Spleen (tissue), 7 donors: ENCODE results near the gene CHPF.

Source experiments
- CTCF ChIP-seq, 11 experiments: fragments of 200-600 bp in 7 of 11; fragments of 450-650 bp in 4 of 11; sonication (generic) in 4 of 11; IDR thresholded peaks in 8 of 11; conservative IDR thresholded peaks in 3 of 11; 1 replicate in 7 of 11; 2 replicates in 4 of 11; pipeline versions ENCODE4 v1.4.0 to v1.8.0; 2016 to 2021; ENCODE audit warnings: antibody characterized with exemption in 11 of 11, inconsistent platforms in 4 of 11, mild to moderate bottlenecking in 1 of 11
- POLR2AphosphoS5 ChIP-seq, 3 donors: sonication (generic); formaldehyde crosslinking; IDR thresholded peaks; one replicate each; pipeline ENCODE4 v1.5.1; 2017; ENCODE audit warnings: antibody characterized with exemption in 3 of 3
- donor health status: DM: no; HTN: no; CAD: no; lungs with moderate emphysema.
- donor health status: DM: no; HTN: no; CAD: no.
- donor health status: DM: no; HTN: no; CAD: no.

GRCh38 chr2:219563271-219563928 is 19.8 kb upstream of the CHPF start:
- TF ChIP-seq POLR2AphosphoS5 (IDR thresholded peaks at IDR 0.05), result no peak
- no peak for TF ChIP-seq CTCF (IDR thresholded peaks at IDR 0.05 in 8 of 11, conservative IDR thresholded peaks at IDR 0.05 in 3 of 11)
